HFFc6 (cell line): ENCODE results near the gene AKAP13. TPM values are rescaled to one million over a fixed set of nuclear protein-coding genes. Genes with fewer than 3 reads are reported as not detected.
"Not testable (repeated sequence)": the region's sequence is repeated elsewhere in the genome, so short reads cannot be mapped to it uniquely, and the experiment has no call there.

Source experiments
- DNase-seq: peaks from one replicate; pipeline ENCODE4 v3.0.0-alpha.2; 2018
- H3K27ac Mint-ChIP-seq: 2 replicates; pipeline ENCODE4 v1.8.0; 2020; ENCODE audit warnings: mild to moderate bottlenecking, mixed read lengths
- H3K27me3 Mint-ChIP-seq: 2 replicates; pipeline ENCODE4 v1.8.0; 2021; ENCODE audit warnings: mild to moderate bottlenecking, moderate library complexity, mixed read lengths; ENCODE audit not compliant: insufficient read depth
- H3K36me3 Mint-ChIP-seq: 2 replicates; pipeline ENCODE4 v1.8.0; 2021; ENCODE audit warnings: low read depth, mixed read lengths
- H3K4me1 Mint-ChIP-seq: 2 replicates; pipeline ENCODE4 v1.8.0; 2020; ENCODE audit warnings: low read depth, mixed read lengths
- H3K4me3 Mint-ChIP-seq: 2 replicates; pipeline ENCODE4 v1.8.0; 2020; ENCODE audit warnings: mild to moderate bottlenecking, moderate library complexity, mixed read lengths
- H3K9me3 Mint-ChIP-seq: 2 replicates; pipeline ENCODE4 v1.8.0; 2020; ENCODE audit warnings: mild to moderate bottlenecking, mixed read lengths
- CTCF ChIP-seq: fragments of 200-600 bp; sonication (generic); IDR thresholded peaks from 2 replicates; pipeline ENCODE4 v1.5.0; 2021; ENCODE audit warnings: antibody characterized with exemption, mild to moderate bottlenecking
- total RNA-seq, 6 experiments: library from RNA; stranded (reverse); fragmentation: NEBNext Ultra II Directional; extraction: Animal tissue kit (Norgen Biotek cat#: 25700); gene quantifications; 2 replicates in 1 of 6; 3 replicates in 5 of 6; pipeline ENCODE4 v1.2.3, GENCODE V29; 2021

AKAP13 gene
- total RNA-seq, 6 experiments from 2014 or later, result 29.0 to 51.3 (median 35.6) TPM

- TF ChIP-seq CTCF, result no peak
- H3K4me1 Mint-ChIP-seq, result peaks cover 69% of the 10 kb centered on the region
- H3K27me3 Mint-ChIP-seq, result peaks cover 4% of the 10 kb centered on the region
- no peak overlapping the region for H3K27ac Mint-ChIP-seq
- H3K9me3 Mint-ChIP-seq, result no peaks in the 10 kb centered on the region
- no peaks in the 10 kb centered on the region for H3K36me3 Mint-ChIP-seq
- H3K4me3 Mint-ChIP-seq, result no peak overlapping the region
- no peak for DNase-seq
Measured at GRCh38 chr15:85335193-85335942, 45.0 kb upstream of the AKAP13 start.

- Mint-ChIP-seq H3K4me1 (peaks cover 69% of the 10 kb centered on the region), H3K27me3 (no peaks in the 10 kb centered on the region), H3K36me3 (no peaks in the 10 kb centered on the region), H3K4me3 (no peak overlapping the region), H3K9me3 (no peaks in the 10 kb centered on the region), H3K27ac (no peak overlapping the region)
- no peak for DNase-seq
- TF ChIP-seq CTCF, result no peak
Measured at GRCh38 chr15:85336880-85337279, 43.5 kb upstream of the AKAP13 start.

GRCh38 chr15:85337425-85338074 is 42.9 kb upstream of the AKAP13 start:
- no peak for TF ChIP-seq CTCF
- no peaks in the 10 kb centered on the region for H3K36me3 Mint-ChIP-seq
- no peaks in the 10 kb centered on the region for H3K27me3 Mint-ChIP-seq
- H3K27ac Mint-ChIP-seq, result peak overlapping the region; percentile 70
- no peaks in the 10 kb centered on the region for H3K9me3 Mint-ChIP-seq
- DNase-seq, result no peak
- H3K4me3 Mint-ChIP-seq, result peak overlapping the region; percentile 58
- peaks cover 70% of the 10 kb centered on the region for H3K4me1 Mint-ChIP-seq

GRCh38 chr15:85340321-85340665 is 40.1 kb upstream of the AKAP13 start:
- TF ChIP-seq CTCF, result no peak
- Mint-ChIP-seq H3K27ac (peak overlapping the region; percentile 59), H3K27me3 (no peaks in the 10 kb centered on the region; the same call in 1 of the 2 replicates), H3K4me3 (no peak overlapping the region), H3K4me1 (peaks cover 76% of the 10 kb centered on the region), H3K9me3 (no peaks in the 10 kb centered on the region), H3K36me3 (no peaks in the 10 kb centered on the region)
- DNase-seq, result no peak

- TF ChIP-seq CTCF, result no peak
- no peak overlapping the region for H3K4me3 Mint-ChIP-seq
- no peaks in the 10 kb centered on the region; the same call in 1 of the 2 replicates for H3K27me3 Mint-ChIP-seq
- no peak overlapping the region for H3K27ac Mint-ChIP-seq
- H3K36me3 Mint-ChIP-seq, result no peaks in the 10 kb centered on the region
- no peaks in the 10 kb centered on the region for H3K9me3 Mint-ChIP-seq
- no peak for DNase-seq
- H3K4me1 Mint-ChIP-seq, result peaks cover 82% of the 10 kb centered on the region
Measured at GRCh38 chr15:85340852-85341251, 39.6 kb upstream of the AKAP13 start.

GRCh38 chr15:85342163-85342562 is 38.2 kb upstream of the AKAP13 start:
- peaks cover 81% of the 10 kb centered on the region for H3K4me1 Mint-ChIP-seq
- peak overlapping the region; percentile 92; the same call in 1 of the 2 replicates for H3K27ac Mint-ChIP-seq
- DNase-seq, H3K27me3 Mint-ChIP-seq, H3K9me3 Mint-ChIP-seq, H3K36me3 Mint-ChIP-seq, H3K4me3 Mint-ChIP-seq: not testable (repeated sequence)

GRCh38 chr15:85343443-85343842 is 37.0 kb upstream of the AKAP13 start:
- not testable (repeated sequence) for H3K36me3 Mint-ChIP-seq, H3K9me3 Mint-ChIP-seq, H3K27me3 Mint-ChIP-seq
- peak overlapping the region; percentile 67 for H3K4me3 Mint-ChIP-seq
- H3K4me1 Mint-ChIP-seq, result peaks cover 80% of the 10 kb centered on the region
- peak overlapping the region; percentile 92 for H3K27ac Mint-ChIP-seq
- peak; percentile 97 for DNase-seq

GRCh38 chr15:85344241-85344640 is 36.2 kb upstream of the AKAP13 start:
- DNase-seq, result peak; percentile 35
- H3K36me3 Mint-ChIP-seq, H3K9me3 Mint-ChIP-seq, H3K27me3 Mint-ChIP-seq: not testable (repeated sequence)
- peak overlapping the region; percentile 77 for H3K4me3 Mint-ChIP-seq
- peak overlapping the region; percentile 92 for H3K27ac Mint-ChIP-seq
- H3K4me1 Mint-ChIP-seq, result peaks cover 88% of the 10 kb centered on the region

GRCh38 chr15:85344653-85345114 is 35.7 kb upstream of the AKAP13 start:
- not testable (repeated sequence) for H3K36me3 Mint-ChIP-seq, H3K9me3 Mint-ChIP-seq, H3K27me3 Mint-ChIP-seq
- peaks cover 87% of the 10 kb centered on the region for H3K4me1 Mint-ChIP-seq
- peak overlapping the region; percentile 92 for H3K27ac Mint-ChIP-seq
- peak; percentile 80 for DNase-seq
- peak overlapping the region; percentile 77 for H3K4me3 Mint-ChIP-seq
